ENCODE results near the gene ENAM.
"Not testable (repeated sequence)": the region's sequence is repeated elsewhere in the genome, so short reads cannot be mapped to it uniquely, and the experiment has no call there.

The ENAM gene

DNA sequence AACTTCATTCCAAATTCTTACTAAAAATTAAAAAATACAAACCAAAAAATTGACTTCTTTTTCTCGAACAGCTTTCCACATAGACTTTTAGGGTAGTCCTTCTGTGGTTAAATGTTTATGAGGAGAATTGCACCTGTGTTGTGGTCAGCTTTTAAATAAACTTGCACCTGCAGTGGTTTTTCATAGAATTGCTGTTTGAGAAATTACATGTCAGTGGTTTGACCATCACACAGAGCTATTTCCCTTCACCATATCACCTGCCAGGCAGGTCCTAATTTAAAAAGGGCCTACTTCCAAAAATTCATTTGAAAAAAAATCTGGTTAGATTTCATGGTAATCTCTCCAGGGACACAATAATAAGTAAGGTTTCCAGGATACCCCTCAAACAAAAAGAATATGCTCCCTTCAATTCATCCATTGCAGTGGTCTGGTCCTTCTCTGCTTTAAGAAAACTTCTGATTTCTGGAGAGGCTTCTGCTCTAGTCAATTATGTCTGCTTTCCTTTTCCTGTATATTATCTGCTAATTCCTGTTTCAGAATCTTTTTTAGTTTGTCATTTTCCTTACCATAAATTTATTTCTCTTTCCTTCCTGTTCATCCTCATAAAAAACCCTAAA, 49.9 kb downstream of the ENAM start:
- TF ChIP-seq CTCF (IDR thresholded peaks at IDR 0.05; ENCODE audit: low read length) (no peak), EZH2 (IDR thresholded peaks at IDR 0.05; ENCODE audit: borderline replicate concordance, low read length) (no peak)
- peaks cover 3% of the 10 kb centered on the region; the same call in 1 of the 2 replicates for H3F3A ChIP-seq (ENCODE audit: insufficient read depth, low read length)
- peak overlapping the region; percentile 96 for H3K27ac ChIP-seq (ENCODE audit: low read depth, low read length, poor library complexity, severe bottlenecking)
- peak overlapping the region; percentile 26 for H3K4me3 ChIP-seq (ENCODE audit: low read depth, low read length, poor library complexity, severe bottlenecking)
- no peaks in the 10 kb centered on the region for H3K9me2 ChIP-seq (ENCODE audit: low read depth, low read length)
- H3K9ac ChIP-seq (ENCODE audit: low read length): peak overlapping the region; percentile 70
- H3K79me2 ChIP-seq (ENCODE audit: insufficient read depth, low read length): no peaks in the 10 kb centered on the region
- no peaks in the 10 kb centered on the region for H3K27me3 ChIP-seq (ENCODE audit: insufficient read depth, low read length)
- no peaks in the 10 kb centered on the region for H4K20me1 ChIP-seq (ENCODE audit: insufficient read depth, low read length)
- no peaks in the 10 kb centered on the region for H3K36me3 ChIP-seq (ENCODE audit: insufficient read depth, low read length)
- peaks cover 92% of the 10 kb centered on the region for H3K4me1 ChIP-seq (ENCODE audit: insufficient read depth, low read length, severe bottlenecking)
- H3K4me2 ChIP-seq (ENCODE audit: low read length): peak overlapping the region; percentile 79
- no peaks in the 10 kb centered on the region for H3K9me3 ChIP-seq (ENCODE audit: low read length)
- no peak overlapping the region for H2AFZ ChIP-seq (ENCODE audit: low read length)

DNA sequence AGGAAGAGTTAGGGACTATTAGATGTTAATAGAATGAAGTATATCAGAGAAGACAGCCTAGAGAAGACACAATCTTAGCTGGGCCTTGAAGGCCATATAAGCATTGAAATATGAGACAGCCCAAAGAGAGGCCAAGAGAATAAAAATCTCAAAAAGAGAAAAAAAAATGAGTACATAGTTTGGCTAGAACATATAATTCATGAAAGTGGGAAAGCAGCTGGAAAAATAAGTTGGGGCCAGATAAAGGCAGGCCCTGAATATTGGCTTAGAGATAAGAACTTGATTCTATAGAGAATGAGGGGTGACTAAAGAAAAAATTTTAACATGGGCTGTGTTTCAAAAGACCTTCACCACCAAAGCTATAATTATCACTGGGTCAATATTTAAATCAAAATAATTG, 52.4 kb downstream of the ENAM start:
- Histone ChIP-seq H3F3A (ENCODE audit: insufficient read depth, low read length) (peaks cover 3% of the 10 kb centered on the region; the same call in 1 of the 2 replicates), H3K27me3 (ENCODE audit: insufficient read depth, low read length) (no peaks in the 10 kb centered on the region), H3K4me1 (ENCODE audit: insufficient read depth, low read length, severe bottlenecking) (peaks cover 83% of the 10 kb centered on the region), H3K9me2 (ENCODE audit: low read depth, low read length) (no peaks in the 10 kb centered on the region), H3K4me2 (ENCODE audit: low read length) (peak overlapping the region; percentile 25), H3K27ac (ENCODE audit: low read depth, low read length, poor library complexity, severe bottlenecking) (peak overlapping the region; percentile 96), H2AFZ (ENCODE audit: low read length) (no peak overlapping the region), H3K9ac (ENCODE audit: low read length) (peak overlapping the region; percentile 55), H3K9me3 (ENCODE audit: low read length) (no peaks in the 10 kb centered on the region), H4K20me1 (ENCODE audit: insufficient read depth, low read length) (no peaks in the 10 kb centered on the region), H3K79me2 (ENCODE audit: insufficient read depth, low read length) (no peaks in the 10 kb centered on the region), H3K4me3 (ENCODE audit: low read depth, low read length, poor library complexity, severe bottlenecking) (no peak overlapping the region), H3K36me3 (ENCODE audit: insufficient read depth, low read length) (no peaks in the 10 kb centered on the region)
- TF ChIP-seq CTCF (IDR thresholded peaks at IDR 0.05; ENCODE audit: low read length): no peak
- no peak for TF ChIP-seq EZH2 (IDR thresholded peaks at IDR 0.05; ENCODE audit: borderline replicate concordance, low read length)

DNA sequence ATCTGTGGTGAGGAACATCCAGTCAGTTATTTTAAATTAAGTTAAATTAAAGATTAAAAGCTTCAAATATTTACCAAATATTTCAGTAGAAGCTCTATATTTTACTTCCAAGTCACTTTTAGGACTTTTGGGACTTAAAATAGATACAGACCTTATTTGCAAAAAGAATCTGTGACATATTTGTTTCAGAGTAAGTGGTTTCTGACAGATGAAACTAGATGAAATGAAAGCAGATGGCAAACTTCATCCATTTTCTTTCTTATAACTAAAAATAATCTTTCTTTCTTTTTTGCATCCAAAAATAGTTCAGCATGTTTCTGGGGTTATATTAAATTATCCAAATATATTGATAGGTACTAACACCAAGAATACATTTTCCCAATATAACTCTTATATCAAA, 53.2 kb downstream of the ENAM start:
- Histone ChIP-seq H3K9me3 (ENCODE audit: low read length) (no peaks in the 10 kb centered on the region), H3K4me3 (ENCODE audit: low read depth, low read length, poor library complexity, severe bottlenecking) (no peak overlapping the region), H3K9ac (ENCODE audit: low read length) (peak overlapping the region; percentile 55), H3K79me2 (ENCODE audit: insufficient read depth, low read length) (peaks cover 4% of the 10 kb centered on the region; the same call in 1 of the 2 replicates), H3F3A (ENCODE audit: insufficient read depth, low read length) (peaks cover 3% of the 10 kb centered on the region; the same call in 1 of the 2 replicates), H2AFZ (ENCODE audit: low read length) (no peak overlapping the region), H3K27ac (ENCODE audit: low read depth, low read length, poor library complexity, severe bottlenecking) (peak overlapping the region; percentile 96), H4K20me1 (ENCODE audit: insufficient read depth, low read length) (no peaks in the 10 kb centered on the region), H3K9me2 (ENCODE audit: low read depth, low read length) (no peaks in the 10 kb centered on the region), H3K4me1 (ENCODE audit: insufficient read depth, low read length, severe bottlenecking) (peaks cover 80% of the 10 kb centered on the region), H3K4me2 (ENCODE audit: low read length) (peak overlapping the region; percentile 25; the same call in 1 of the 2 replicates), H3K27me3 (ENCODE audit: insufficient read depth, low read length) (no peaks in the 10 kb centered on the region), H3K36me3 (ENCODE audit: insufficient read depth, low read length) (no peaks in the 10 kb centered on the region)
- TF ChIP-seq EZH2 (IDR thresholded peaks at IDR 0.05; ENCODE audit: borderline replicate concordance, low read length) (no peak), CTCF (IDR thresholded peaks at IDR 0.05; ENCODE audit: low read length) (no peak)

GRCh38 chr4:70682142-70682541, 53.6 kb downstream of the ENAM start:
- not testable (repeated sequence) for H3K79me2 ChIP-seq (ENCODE audit: insufficient read depth, low read length)

More at GRCh38 chr4:70682142-70682541, 53.6 kb downstream of the ENAM start:
- not testable (repeated sequence) for H3K9ac ChIP-seq (ENCODE audit: low read length); H3K4me2 ChIP-seq (ENCODE audit: low read length); H3K9me3 ChIP-seq (ENCODE audit: low read length); H3K27me3 ChIP-seq (ENCODE audit: insufficient read depth, low read length); H4K20me1 ChIP-seq (ENCODE audit: insufficient read depth, low read length); H3K9me2 ChIP-seq (ENCODE audit: low read depth, low read length); H3K4me3 ChIP-seq (ENCODE audit: low read depth, low read length, poor library complexity, severe bottlenecking); H3F3A ChIP-seq (ENCODE audit: insufficient read depth, low read length); H2AFZ ChIP-seq (ENCODE audit: low read length); H3K36me3 ChIP-seq (ENCODE audit: insufficient read depth, low read length)
- H3K27ac ChIP-seq (ENCODE audit: low read depth, low read length, poor library complexity, severe bottlenecking): peak overlapping the region; percentile 96
- H3K4me1 ChIP-seq (ENCODE audit: insufficient read depth, low read length, severe bottlenecking): peaks cover 79% of the 10 kb centered on the region

All from OCI-LY1 (cell line).